ENCODE data around the gene RNF144A.
A peak's percentile ranks its signal among the peaks of the same experiment; 100 is the strongest.

Gene RNF144A

GRCh38 chr2:7004636-7005035 lies 87.4 kb downstream of the RNF144A start:
- H3K79me2 ChIP-seq (ENCODE audit: control insufficient read depth, insufficient read depth, low read length, poor library complexity) = no peaks in the 10 kb centered on the region
- no peak overlapping the region for H3K23ac ChIP-seq (ENCODE audit: low read length)
- no peak overlapping the region for H2BK5ac ChIP-seq (ENCODE audit: low read depth, low read length, poor library complexity)
- no peak overlapping the region for H4K8ac ChIP-seq (ENCODE audit: low read depth, low read length)
- DNase-seq = no peak
- no peak overlapping the region for H2BK12ac ChIP-seq (ENCODE audit: low read length)
- H4K12ac ChIP-seq (ENCODE audit: low read depth, low read length) = no peak overlapping the region
- H2AK5ac ChIP-seq (ENCODE audit: low read length) = no peak overlapping the region
- H3K27me3 ChIP-seq (ENCODE audit: insufficient read depth, low read length) = no peaks in the 10 kb centered on the region
- no peaks in the 10 kb centered on the region for H3K4me1 ChIP-seq (ENCODE audit: control insufficient read depth in 1 of 2, insufficient read depth in 2 of 2, low read length in 2 of 2)
- H3K18ac ChIP-seq (ENCODE audit: low read length) = no peak overlapping the region
- H3K4ac ChIP-seq (ENCODE audit: low read depth, low read length) = no peak overlapping the region
- H3K4me3 ChIP-seq (ENCODE audit: low read depth, low read length) = no peak overlapping the region
- H3K4me2 ChIP-seq (ENCODE audit: low read length) = no peak overlapping the region
- no peak overlapping the region for H4K91ac ChIP-seq (ENCODE audit: low read depth, low read length)
- no peak overlapping the region for H2AFZ ChIP-seq (ENCODE audit: insufficient read depth, low read length, poor library complexity)
- WGBS (ENCODE audit: extremely low coverage, insufficient coverage, insufficient read length) = no CpG with 5 or more reads among the region's 4 CpGs
- H3K79me1 ChIP-seq (ENCODE audit: low read length) = no peaks in the 10 kb centered on the region
- H3K9ac ChIP-seq (ENCODE audit: low read length) = no peak overlapping the region
- H3K36me3 ChIP-seq (ENCODE audit: control insufficient read depth in 1 of 2, insufficient read depth in 2 of 2, low read length in 2 of 2) = no peaks in the 10 kb centered on the region
- no peak overlapping the region for H3K14ac ChIP-seq (ENCODE audit: low read length)
- H2BK120ac ChIP-seq (ENCODE audit: insufficient read depth, low read length, poor library complexity) = no peak overlapping the region
- H3K9me3 ChIP-seq (ENCODE audit: insufficient read depth, low read depth, low read length) = no peaks in the 10 kb centered on the region
- no peak overlapping the region for H3K27ac ChIP-seq (ENCODE audit: low read depth, low read length)

- H3K4ac ChIP-seq (ENCODE audit: low read depth, low read length) = no peak overlapping the region
Measured at GRCh38 chr2:7007488-7007845, 90.3 kb downstream of the RNF144A start.

GRCh38 chr2:7007846-7008741 lies 90.9 kb downstream of the RNF144A start:
- H3K14ac ChIP-seq (ENCODE audit: low read length) = no peak overlapping the region
- WGBS (ENCODE audit: extremely low coverage, insufficient coverage, insufficient read length) = no CpG with 5 or more reads among the region's 24 CpGs

More at GRCh38 chr2:7007488-7007845, 90.3 kb downstream of the RNF144A start:
- H4K8ac ChIP-seq (ENCODE audit: low read depth, low read length) = no peak overlapping the region
- no CpG with 5 or more reads among the region's 9 CpGs for WGBS (ENCODE audit: extremely low coverage, insufficient coverage, insufficient read length)
- no peaks in the 10 kb centered on the region for H3K79me2 ChIP-seq (ENCODE audit: control insufficient read depth, insufficient read depth, low read length, poor library complexity)
- no peaks in the 10 kb centered on the region for H3K9me3 ChIP-seq (ENCODE audit: insufficient read depth, low read depth, low read length)
- no peak overlapping the region for H3K4me3 ChIP-seq (ENCODE audit: low read depth, low read length)
- H3K23ac ChIP-seq (ENCODE audit: low read length) = no peak overlapping the region
- no peaks in the 10 kb centered on the region for H3K27me3 ChIP-seq (ENCODE audit: insufficient read depth, low read length)
- no peak overlapping the region for H4K91ac ChIP-seq (ENCODE audit: low read depth, low read length)
- H2BK5ac ChIP-seq (ENCODE audit: low read depth, low read length, poor library complexity) = no peak overlapping the region
- H3K79me1 ChIP-seq (ENCODE audit: low read length) = no peaks in the 10 kb centered on the region
- H3K27ac ChIP-seq (ENCODE audit: low read depth, low read length) = no peak overlapping the region
- no peak for DNase-seq
- H3K18ac ChIP-seq (ENCODE audit: low read length) = no peak overlapping the region
- H2BK120ac ChIP-seq (ENCODE audit: insufficient read depth, low read length, poor library complexity) = no peak overlapping the region
- H3K4me1 ChIP-seq (ENCODE audit: control insufficient read depth in 1 of 2, insufficient read depth in 2 of 2, low read length in 2 of 2) = no peaks in the 10 kb centered on the region
- no peak overlapping the region for H3K14ac ChIP-seq (ENCODE audit: low read length)
- H2AK5ac ChIP-seq (ENCODE audit: low read length) = no peak overlapping the region
- H3K9ac ChIP-seq (ENCODE audit: low read length) = no peak overlapping the region
- H4K12ac ChIP-seq (ENCODE audit: low read depth, low read length) = no peak overlapping the region
- no peak overlapping the region for H2BK12ac ChIP-seq (ENCODE audit: low read length)
- H3K36me3 ChIP-seq (ENCODE audit: control insufficient read depth in 1 of 2, insufficient read depth in 2 of 2, low read length in 2 of 2) = no peaks in the 10 kb centered on the region
- no peak overlapping the region for H2AFZ ChIP-seq (ENCODE audit: insufficient read depth, low read length, poor library complexity)
- H3K4me2 ChIP-seq (ENCODE audit: low read length) = no peak overlapping the region

GRCh38 chr2:7009207-7009911 lies 92.1 kb downstream of the RNF144A start:
- no CpG with 5 or more reads among the region's 11 CpGs for whole genome bisulfite sequencing (ENCODE audit: extremely low coverage, insufficient coverage, insufficient read length)

More at GRCh38 chr2:7007846-7008741, 90.9 kb downstream of the RNF144A start:
- H2BK5ac ChIP-seq (ENCODE audit: low read depth, low read length, poor library complexity) = no peak overlapping the region
- H3K27ac ChIP-seq (ENCODE audit: low read depth, low read length) = no peak overlapping the region
- no peaks in the 10 kb centered on the region for H3K79me2 ChIP-seq (ENCODE audit: control insufficient read depth, insufficient read depth, low read length, poor library complexity)
- no peak overlapping the region for H2AFZ ChIP-seq (ENCODE audit: insufficient read depth, low read length, poor library complexity)
- no peak overlapping the region for H3K4ac ChIP-seq (ENCODE audit: low read depth, low read length)
- DNase-seq = peak; percentile 11 to 24
- H3K4me1 ChIP-seq (ENCODE audit: control insufficient read depth in 1 of 2, insufficient read depth in 2 of 2, low read length in 2 of 2) = no peaks in the 10 kb centered on the region
- no peak overlapping the region for H4K12ac ChIP-seq (ENCODE audit: low read depth, low read length)
- H2BK12ac ChIP-seq (ENCODE audit: low read length) = no peak overlapping the region
- H3K27me3 ChIP-seq (ENCODE audit: insufficient read depth, low read length) = no peaks in the 10 kb centered on the region
- no peak overlapping the region for H3K18ac ChIP-seq (ENCODE audit: low read length)
- no peak overlapping the region for H4K91ac ChIP-seq (ENCODE audit: low read depth, low read length)
- no peak overlapping the region for H4K8ac ChIP-seq (ENCODE audit: low read depth, low read length)
- H3K4me3 ChIP-seq (ENCODE audit: low read depth, low read length) = no peak overlapping the region
- H3K23ac ChIP-seq (ENCODE audit: low read length) = no peak overlapping the region
- no peaks in the 10 kb centered on the region for H3K36me3 ChIP-seq (ENCODE audit: control insufficient read depth in 1 of 2, insufficient read depth in 2 of 2, low read length in 2 of 2)
- H3K4me2 ChIP-seq (ENCODE audit: low read length) = no peak overlapping the region
- H2BK120ac ChIP-seq (ENCODE audit: insufficient read depth, low read length, poor library complexity) = no peak overlapping the region
- no peak overlapping the region for H2AK5ac ChIP-seq (ENCODE audit: low read length)
- H3K9me3 ChIP-seq (ENCODE audit: insufficient read depth, low read depth, low read length) = no peaks in the 10 kb centered on the region
- no peaks in the 10 kb centered on the region for H3K79me1 ChIP-seq (ENCODE audit: low read length)
- H3K9ac ChIP-seq (ENCODE audit: low read length) = no peak overlapping the region

More at GRCh38 chr2:7009207-7009911, 92.1 kb downstream of the RNF144A start:
- no peak overlapping the region for H2BK120ac ChIP-seq (ENCODE audit: insufficient read depth, low read length, poor library complexity)
- no peak overlapping the region for H2BK5ac ChIP-seq (ENCODE audit: low read depth, low read length, poor library complexity)
- no peak overlapping the region for H2BK12ac ChIP-seq (ENCODE audit: low read length)
- H3K9me3 ChIP-seq (ENCODE audit: insufficient read depth, low read depth, low read length) = no peaks in the 10 kb centered on the region
- DNase-seq = no peak
- H3K23ac ChIP-seq (ENCODE audit: low read length) = no peak overlapping the region
- H4K12ac ChIP-seq (ENCODE audit: low read depth, low read length) = no peak overlapping the region
- H2AFZ ChIP-seq (ENCODE audit: insufficient read depth, low read length, poor library complexity) = no peak overlapping the region
- no peaks in the 10 kb centered on the region for H3K79me2 ChIP-seq (ENCODE audit: control insufficient read depth, insufficient read depth, low read length, poor library complexity)
- H3K18ac ChIP-seq (ENCODE audit: low read length) = no peak overlapping the region
- no peaks in the 10 kb centered on the region for H3K79me1 ChIP-seq (ENCODE audit: low read length)
- no peaks in the 10 kb centered on the region for H3K36me3 ChIP-seq (ENCODE audit: control insufficient read depth in 1 of 2, insufficient read depth in 2 of 2, low read length in 2 of 2)
- H3K27me3 ChIP-seq (ENCODE audit: insufficient read depth, low read length) = no peaks in the 10 kb centered on the region
- H3K4me1 ChIP-seq (ENCODE audit: control insufficient read depth in 1 of 2, insufficient read depth in 2 of 2, low read length in 2 of 2) = no peaks in the 10 kb centered on the region
- H3K4me3 ChIP-seq (ENCODE audit: low read depth, low read length) = no peak overlapping the region
- H4K91ac ChIP-seq (ENCODE audit: low read depth, low read length) = no peak overlapping the region
- H3K9ac ChIP-seq (ENCODE audit: low read length) = no peak overlapping the region
- no peak overlapping the region for H3K4me2 ChIP-seq (ENCODE audit: low read length)
- no peak overlapping the region for H4K8ac ChIP-seq (ENCODE audit: low read depth, low read length)
- no peak overlapping the region for H2AK5ac ChIP-seq (ENCODE audit: low read length)
- H3K4ac ChIP-seq (ENCODE audit: low read depth, low read length) = no peak overlapping the region
- H3K27ac ChIP-seq (ENCODE audit: low read depth, low read length) = no peak overlapping the region
- no peak overlapping the region for H3K14ac ChIP-seq (ENCODE audit: low read length)
